ENCODE results near the gene PLCE1.

The PLCE1 gene

DNA sequence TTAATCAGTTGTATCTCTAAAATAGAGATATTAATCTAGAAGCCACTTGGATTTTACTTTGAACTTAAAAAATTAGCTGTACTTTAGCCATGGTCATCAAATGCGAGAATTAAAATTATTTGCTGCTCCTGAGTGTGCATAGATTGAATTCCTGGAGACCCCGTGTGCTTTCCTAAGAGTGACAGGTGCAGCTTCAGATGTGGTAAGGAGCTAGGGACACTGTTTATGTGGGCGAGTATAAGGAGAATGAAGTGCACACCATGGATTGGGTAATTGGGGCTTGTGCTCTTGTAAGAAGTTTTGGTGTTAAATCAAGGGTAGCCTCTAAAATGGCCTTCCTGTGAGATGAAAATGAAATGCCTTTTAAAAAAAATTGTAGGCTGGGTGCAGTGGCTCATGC lies 9.8 kb downstream of the PLCE1 start:
- no peaks in the 10 kb centered on the region for H3K79me2 ChIP-seq (ENCODE audit: low read length)
- H3K36me3 ChIP-seq (replicated peaks; ENCODE audit: insufficient read depth, low read length): no peaks in the 10 kb centered on the region
- no peak overlapping the region for H3K27ac ChIP-seq (ENCODE audit: low read length)
- H2AFZ ChIP-seq (ENCODE audit: low read length): no peak overlapping the region
- no peaks in the 10 kb centered on the region for H4K20me1 ChIP-seq (ENCODE audit: insufficient read depth, low read length)
- H3K9me3 ChIP-seq (replicated peaks; ENCODE audit: insufficient read depth, low read length): no peaks in the 10 kb centered on the region
- no peaks in the 10 kb centered on the region for H3K4me1 ChIP-seq (ENCODE audit: low read length)
- H3F3A ChIP-seq (ENCODE audit: insufficient read depth, low read length): no peaks in the 10 kb centered on the region
- DNase-seq: no peak
- H3K4me2 ChIP-seq (ENCODE audit: low read depth, low read length): no peak overlapping the region
- TF ChIP-seq, protein P1, sequence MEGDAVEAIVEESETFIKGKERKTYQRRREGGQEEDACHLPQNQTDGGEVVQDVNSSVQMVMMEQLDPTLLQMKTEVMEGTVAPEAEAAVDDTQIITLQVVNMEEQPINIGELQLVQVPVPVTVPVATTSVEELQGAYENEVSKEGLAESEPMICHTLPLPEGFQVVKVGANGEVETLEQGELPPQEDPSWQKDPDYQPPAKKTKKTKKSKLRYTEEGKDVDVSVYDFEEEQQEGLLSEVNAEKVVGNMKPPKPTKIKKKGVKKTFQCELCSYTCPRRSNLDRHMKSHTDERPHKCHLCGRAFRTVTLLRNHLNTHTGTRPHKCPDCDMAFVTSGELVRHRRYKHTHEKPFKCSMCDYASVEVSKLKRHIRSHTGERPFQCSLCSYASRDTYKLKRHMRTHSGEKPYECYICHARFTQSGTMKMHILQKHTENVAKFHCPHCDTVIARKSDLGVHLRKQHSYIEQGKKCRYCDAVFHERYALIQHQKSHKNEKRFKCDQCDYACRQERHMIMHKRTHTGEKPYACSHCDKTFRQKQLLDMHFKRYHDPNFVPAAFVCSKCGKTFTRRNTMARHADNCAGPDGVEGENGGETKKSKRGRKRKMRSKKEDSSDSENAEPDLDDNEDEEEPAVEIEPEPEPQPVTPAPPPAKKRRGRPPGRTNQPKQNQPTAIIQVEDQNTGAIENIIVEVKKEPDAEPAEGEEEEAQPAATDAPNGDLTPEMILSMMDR (IDR thresholded peaks at IDR 0.05; ENCODE audit: low read length): no peak
- no peak for TF ChIP-seq EZH2 (optimal IDR thresholded peaks at IDR 0.05; ENCODE audit: low read depth, low read length)
- no peak for TF ChIP-seq EZH2phosphoT487 (IDR thresholded peaks at IDR 0.05; ENCODE audit: low read length)
- no peaks in the 10 kb centered on the region for H3K9me2 ChIP-seq (replicated peaks; ENCODE audit: insufficient read depth, low read length)
- no peaks in the 10 kb centered on the region for H3K27me3 ChIP-seq (replicated peaks; ENCODE audit: insufficient read depth, low read length)
- no peak overlapping the region for H3K4me3 ChIP-seq (ENCODE audit: low read length)
- H3K9ac ChIP-seq (ENCODE audit: low read length): no peak overlapping the region

DNA sequence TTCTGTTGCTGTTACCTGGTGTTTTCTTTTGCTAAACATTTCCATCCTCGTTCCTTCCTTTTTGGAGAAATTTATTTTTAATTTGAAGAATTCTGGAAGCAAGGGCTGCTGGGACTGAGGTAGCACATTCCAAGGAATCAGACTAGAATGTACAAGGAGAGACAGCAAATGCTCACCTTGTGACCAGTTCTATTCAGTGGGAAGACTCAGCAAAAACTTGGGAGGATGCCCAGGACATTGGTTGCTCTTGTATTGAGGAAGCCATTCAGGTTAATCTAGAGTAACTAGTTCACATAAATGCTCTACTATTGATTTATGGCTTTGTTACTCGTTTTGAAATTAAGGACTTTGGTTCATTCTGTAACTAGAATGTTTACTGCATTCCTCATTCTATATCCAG lies 11.3 kb downstream of the PLCE1 start:
- no peak overlapping the region for H3K4me3 ChIP-seq (ENCODE audit: low read length)
- H3F3A ChIP-seq (ENCODE audit: insufficient read depth, low read length): no peaks in the 10 kb centered on the region
- H3K9ac ChIP-seq (ENCODE audit: low read length): no peak overlapping the region
- no peaks in the 10 kb centered on the region for H3K4me1 ChIP-seq (ENCODE audit: low read length)
- no peaks in the 10 kb centered on the region for H3K36me3 ChIP-seq (replicated peaks; ENCODE audit: insufficient read depth, low read length)
- no peak overlapping the region for H3K27ac ChIP-seq (ENCODE audit: low read length)
- no peak for DNase-seq
- TF ChIP-seq EZH2phosphoT487 (IDR thresholded peaks at IDR 0.05; ENCODE audit: low read length): no peak
- TF ChIP-seq, protein P1 (IDR thresholded peaks at IDR 0.05; ENCODE audit: low read length): no peak
- no peak for TF ChIP-seq EZH2 (optimal IDR thresholded peaks at IDR 0.05; ENCODE audit: low read depth, low read length)
- H4K20me1 ChIP-seq (ENCODE audit: insufficient read depth, low read length): no peaks in the 10 kb centered on the region
- no peak overlapping the region for H3K4me2 ChIP-seq (ENCODE audit: low read depth, low read length)
- no peaks in the 10 kb centered on the region for H3K9me3 ChIP-seq (replicated peaks; ENCODE audit: insufficient read depth, low read length)
- H3K79me2 ChIP-seq (ENCODE audit: low read length): no peaks in the 10 kb centered on the region
- no peak overlapping the region for H2AFZ ChIP-seq (ENCODE audit: low read length)
- H3K27me3 ChIP-seq (replicated peaks; ENCODE audit: insufficient read depth, low read length): no peaks in the 10 kb centered on the region
- no peaks in the 10 kb centered on the region for H3K9me2 ChIP-seq (replicated peaks; ENCODE audit: insufficient read depth, low read length)

DNA sequence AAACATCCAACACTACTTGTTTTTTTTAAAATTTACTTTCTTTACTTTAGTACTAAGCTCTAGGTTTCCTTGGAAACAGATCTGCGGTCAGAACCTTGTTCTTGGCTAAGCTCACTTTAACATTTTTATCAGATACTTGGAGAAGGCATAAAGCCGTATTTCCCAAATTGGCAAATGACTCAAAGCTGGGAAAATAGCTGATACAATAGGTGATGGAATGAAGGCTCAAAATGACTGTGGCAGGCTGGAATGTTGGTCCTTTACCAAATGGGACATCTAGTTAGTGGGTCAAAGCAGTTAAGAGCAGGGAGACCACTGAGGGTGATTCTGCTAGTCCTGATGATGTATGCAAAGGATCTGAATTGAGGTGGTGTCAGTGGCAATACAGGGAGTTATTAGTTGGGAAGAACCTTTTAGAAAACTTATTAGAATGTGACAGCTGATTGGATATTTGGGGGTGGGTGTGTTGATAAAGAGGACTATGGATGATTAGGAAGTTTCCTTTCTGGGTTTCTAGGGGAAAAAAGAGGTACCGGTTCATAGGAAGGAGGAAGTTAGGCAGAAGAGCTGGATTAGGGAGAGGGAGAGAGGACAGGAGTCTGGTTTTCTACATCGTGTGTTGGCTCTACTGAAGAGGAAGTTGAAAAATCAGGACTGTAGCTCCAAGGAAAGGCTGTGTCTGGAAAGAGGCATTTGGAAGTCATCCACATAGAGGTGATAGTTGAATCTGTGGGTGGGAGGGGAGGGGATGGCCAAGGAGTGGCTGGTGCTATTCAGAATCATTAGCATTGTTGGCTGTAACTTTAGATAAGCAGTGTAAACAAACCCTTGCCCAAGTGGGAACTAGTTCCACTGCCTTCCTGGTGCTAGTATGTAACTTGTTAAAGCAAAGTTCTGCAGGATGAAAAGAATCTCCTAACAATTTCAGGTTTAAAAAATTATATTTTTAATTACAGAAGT lies 13.1 kb downstream of the PLCE1 start:
- H3K27ac ChIP-seq (ENCODE audit: low read length): no peak overlapping the region
- H2AFZ ChIP-seq (ENCODE audit: low read length): no peak overlapping the region
- H3F3A ChIP-seq (ENCODE audit: insufficient read depth, low read length): no peaks in the 10 kb centered on the region
- TF ChIP-seq EZH2phosphoT487 (IDR thresholded peaks at IDR 0.05; ENCODE audit: low read length): no peak
- H3K4me2 ChIP-seq (ENCODE audit: low read depth, low read length): no peak overlapping the region
- H3K9ac ChIP-seq (ENCODE audit: low read length): no peak overlapping the region
- no peaks in the 10 kb centered on the region for H3K27me3 ChIP-seq (replicated peaks; ENCODE audit: insufficient read depth, low read length)
- H4K20me1 ChIP-seq (ENCODE audit: insufficient read depth, low read length): no peaks in the 10 kb centered on the region
- no peaks in the 10 kb centered on the region for H3K4me1 ChIP-seq (ENCODE audit: low read length)
- no peak overlapping the region for H3K4me3 ChIP-seq (ENCODE audit: low read length)
- no peaks in the 10 kb centered on the region for H3K36me3 ChIP-seq (replicated peaks; ENCODE audit: insufficient read depth, low read length)
- DNase-seq: no peak
- no peaks in the 10 kb centered on the region for H3K79me2 ChIP-seq (ENCODE audit: low read length)
- H3K9me3 ChIP-seq (replicated peaks; ENCODE audit: insufficient read depth, low read length): no peaks in the 10 kb centered on the region
- no peaks in the 10 kb centered on the region for H3K9me2 ChIP-seq (replicated peaks; ENCODE audit: insufficient read depth, low read length)

DNA sequence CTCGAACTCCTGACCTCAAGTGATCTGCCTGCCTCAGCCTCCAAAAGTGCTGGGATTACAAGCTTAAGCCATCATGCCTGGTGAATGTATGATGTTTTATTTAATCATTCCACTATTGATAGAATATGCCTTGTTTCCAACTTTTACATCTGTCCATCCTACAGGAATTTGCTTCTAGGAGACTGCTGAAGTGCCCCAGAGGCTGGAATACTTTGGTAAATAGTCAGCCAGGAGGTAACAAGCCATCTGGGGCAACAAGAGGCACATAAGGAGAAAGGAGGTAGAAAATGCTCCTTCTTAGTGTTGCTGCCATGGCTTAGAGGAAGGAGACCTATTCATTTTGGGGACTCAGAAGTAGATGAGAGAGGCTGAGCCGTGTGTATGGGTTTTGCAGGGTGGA lies 14.8 kb downstream of the PLCE1 start:
- Histone ChIP-seq H2AFZ (ENCODE audit: low read length) (no peak overlapping the region), H3K27me3 (replicated peaks; ENCODE audit: insufficient read depth, low read length) (no peaks in the 10 kb centered on the region), H3F3A (ENCODE audit: insufficient read depth, low read length) (no peaks in the 10 kb centered on the region), H3K4me1 (ENCODE audit: low read length) (no peaks in the 10 kb centered on the region), H3K27ac (ENCODE audit: low read length) (no peak overlapping the region), H3K79me2 (ENCODE audit: low read length) (no peaks in the 10 kb centered on the region), H3K4me2 (ENCODE audit: low read depth, low read length) (no peak overlapping the region), H3K9me3 (replicated peaks; ENCODE audit: insufficient read depth, low read length) (no peaks in the 10 kb centered on the region), H3K4me3 (ENCODE audit: low read length) (no peak overlapping the region), H3K9ac (ENCODE audit: low read length) (no peak overlapping the region), H3K9me2 (replicated peaks; ENCODE audit: insufficient read depth, low read length) (no peaks in the 10 kb centered on the region), H3K36me3 (replicated peaks; ENCODE audit: insufficient read depth, low read length) (no peaks in the 10 kb centered on the region), H4K20me1 (ENCODE audit: insufficient read depth, low read length) (no peaks in the 10 kb centered on the region)
- no peak for DNase-seq
- no peak for TF ChIP-seq EZH2phosphoT487 (IDR thresholded peaks at IDR 0.05; ENCODE audit: low read length)
- TF ChIP-seq EZH2 (optimal IDR thresholded peaks at IDR 0.05; ENCODE audit: low read depth, low read length): no peak
- TF ChIP-seq, protein P1 (IDR thresholded peaks at IDR 0.05; ENCODE audit: low read length): no peak

All from MM.1S (cell line).